ENCODE results near the gene WRAP53.

WRAP53 gene

DNA sequence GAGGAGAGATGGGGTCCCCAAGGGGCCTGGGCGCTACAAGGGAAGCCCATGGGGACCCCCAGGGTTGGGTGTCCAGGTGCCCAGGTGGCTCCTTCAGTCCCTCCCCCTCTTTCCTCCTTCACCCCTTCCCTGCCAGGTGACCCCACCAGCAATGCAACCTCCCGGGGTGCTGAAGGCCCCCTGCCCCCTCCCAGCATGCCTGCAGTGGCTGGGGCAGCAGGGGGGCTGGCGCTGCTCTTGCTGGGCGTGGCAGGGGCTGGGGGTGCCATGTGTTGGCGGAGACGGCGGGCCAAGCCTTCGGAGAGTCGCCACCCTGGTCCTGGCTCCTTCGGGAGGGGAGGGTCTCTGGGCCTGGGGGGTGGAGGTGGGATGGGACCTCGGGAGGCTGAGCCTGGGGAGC, 20.8 kb downstream of the WRAP53 start:
- no peak for DNase-seq (ENCODE audit: low read depth)

- DNase-seq (ENCODE audit: low read depth), result no peak
Observed at GRCh38 chr17:7710301-7710700, 22.0 kb downstream of the WRAP53 start.

- DNase-seq (ENCODE audit: low read depth), result no peak
Observed at GRCh38 chr17:7711051-7711755, 22.9 kb downstream of the WRAP53 start.

GRCh38 chr17:7712111-7712771, 24.0 kb downstream of the WRAP53 start:
- DNase-seq (ENCODE audit: low read depth), result no peak

DNA sequence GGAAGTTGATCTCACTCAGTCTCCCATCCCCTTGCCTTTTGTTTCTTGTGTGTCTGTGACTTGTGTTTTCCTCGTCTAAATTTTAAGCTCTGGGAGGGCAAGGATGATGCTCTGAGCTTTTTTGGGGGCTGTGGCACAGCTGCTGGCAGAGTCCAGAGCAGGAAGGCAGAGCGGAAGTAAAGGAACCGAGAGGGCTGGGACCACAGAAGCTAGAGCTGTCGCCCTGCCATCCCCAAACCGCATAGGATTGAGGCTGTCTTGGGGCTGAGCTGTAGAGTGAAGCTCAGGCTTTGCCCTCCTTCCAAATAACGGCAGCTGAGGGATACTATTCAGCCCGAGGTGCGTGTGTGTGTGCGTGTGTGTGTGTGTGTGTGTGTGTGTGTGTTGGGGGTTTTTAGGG, 25.5 kb downstream of the WRAP53 start:
- no peak for DNase-seq (ENCODE audit: low read depth)

GRCh38 chr17:7714721-7715594, 26.7 kb downstream of the WRAP53 start:
- DNase-seq (ENCODE audit: low read depth), result no peak

DNA sequence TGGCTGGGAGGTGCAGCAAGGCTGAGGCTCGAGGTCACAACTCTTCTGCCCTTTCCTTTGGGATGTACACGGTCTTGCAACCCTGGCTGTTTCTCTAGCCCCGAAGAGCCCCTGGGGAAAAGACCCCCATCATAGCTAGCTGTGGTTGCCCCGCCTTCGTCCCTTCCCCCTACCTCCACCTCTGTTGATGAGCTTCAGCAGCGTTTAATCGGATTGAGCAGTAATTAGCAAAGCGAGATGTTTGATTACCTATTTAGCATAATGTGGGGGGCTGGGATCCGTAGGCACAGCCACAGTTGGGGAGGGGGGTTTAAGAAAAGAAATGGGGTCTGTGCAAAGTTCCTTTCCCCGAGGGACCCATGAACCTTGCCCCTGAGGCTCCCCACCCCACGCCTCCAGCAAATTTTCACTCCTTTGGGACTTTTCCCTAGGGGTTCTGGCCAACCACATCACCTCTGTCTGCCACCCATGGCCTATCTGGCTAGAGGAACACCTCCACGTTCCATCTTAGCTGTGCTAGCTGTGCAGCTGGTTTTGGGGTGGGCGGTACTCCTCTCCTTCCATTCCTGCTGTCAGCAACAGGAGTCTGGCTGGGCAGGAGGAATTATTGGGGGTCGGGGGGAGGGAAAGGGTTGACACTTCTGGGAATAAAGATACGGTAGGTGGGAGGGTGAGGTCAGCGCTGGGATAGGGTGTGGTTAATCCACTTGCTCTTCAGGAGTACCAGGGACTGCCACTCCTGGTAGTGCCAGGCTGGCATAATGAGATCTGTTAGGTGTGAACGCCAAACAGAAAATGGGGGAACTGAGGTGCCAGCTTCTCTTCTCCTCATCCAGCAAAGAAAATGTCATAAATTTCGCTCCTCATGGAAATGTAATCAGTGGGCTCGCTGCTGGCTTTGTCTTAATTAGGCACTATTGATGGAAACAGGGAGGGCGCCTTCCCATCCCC, 27.9 kb downstream of the WRAP53 start:
- no peak for DNase-seq (ENCODE audit: low read depth)

GRCh38 chr17:7716901-7717755, 28.9 kb downstream of the WRAP53 start, which contains the start of gene DNAH2:
Gene DNAH2, plus strand, starts transcription at chr17:7717744. Its CDS starts 1,991 bp downstream, at chr17:7719735.
- no peak for DNase-seq (ENCODE audit: low read depth)

DNA sequence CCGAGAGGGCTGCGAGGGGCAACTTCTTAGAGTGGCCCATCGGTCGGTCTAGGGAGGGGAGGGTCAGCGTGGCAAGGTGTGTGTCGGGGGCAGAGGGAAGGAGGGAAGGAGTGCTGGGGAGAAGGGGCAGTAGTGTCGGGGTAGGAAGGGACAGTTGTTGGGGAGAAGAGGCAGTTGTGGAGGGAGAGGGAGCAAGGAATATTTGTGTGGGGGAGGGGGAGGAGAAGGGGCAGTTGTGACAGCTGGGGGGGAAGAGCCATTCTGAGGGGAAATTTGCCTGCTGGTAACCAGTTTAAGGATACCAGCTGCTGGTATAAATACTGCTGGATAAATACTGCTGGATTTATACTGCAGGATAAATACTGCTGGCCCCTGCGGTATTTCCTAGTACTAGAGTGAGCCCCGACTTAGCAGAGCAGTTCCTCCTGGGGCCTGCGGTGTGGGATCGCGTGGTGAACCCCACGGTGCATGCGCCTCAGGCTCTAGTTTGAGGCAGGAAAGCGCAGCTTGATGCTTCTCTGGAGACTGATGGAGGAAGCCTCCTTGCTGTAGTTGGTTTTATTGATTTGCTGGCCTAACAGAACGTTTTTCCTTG, 29.6 kb downstream of the WRAP53 start:
- no peak for DNase-seq (ENCODE audit: low read depth)

- DNase-seq (ENCODE audit: low read depth), result no peak
Observed at GRCh38 chr17:7719661-7720060, 31.4 kb downstream of the WRAP53 start.

- no peak for DNase-seq (ENCODE audit: low read depth)
Observed at GRCh38 chr17:7720125-7720524, 31.8 kb downstream of the WRAP53 start.

DNA sequence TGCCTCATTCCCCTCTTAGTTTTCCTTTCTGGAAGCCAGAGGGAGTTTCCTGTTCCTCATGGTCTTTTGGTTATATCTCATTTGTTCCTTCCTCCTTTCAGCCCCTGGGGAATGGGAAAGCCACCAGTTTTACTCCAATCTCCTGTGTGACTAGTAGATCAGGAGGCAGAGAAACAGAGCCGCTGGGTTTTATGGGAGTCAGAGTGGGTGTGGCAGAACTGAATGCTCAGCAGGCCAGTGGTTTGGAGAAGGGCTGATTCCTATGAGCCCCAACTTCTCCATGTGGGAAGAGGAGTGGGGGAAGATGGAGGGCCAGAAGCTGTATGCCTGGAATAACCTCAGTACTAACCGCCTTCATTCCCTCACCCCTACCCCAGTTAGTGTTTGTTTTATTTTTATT, 33.3 kb downstream of the WRAP53 start:
- DNase-seq (ENCODE audit: low read depth), result no peak

DNA sequence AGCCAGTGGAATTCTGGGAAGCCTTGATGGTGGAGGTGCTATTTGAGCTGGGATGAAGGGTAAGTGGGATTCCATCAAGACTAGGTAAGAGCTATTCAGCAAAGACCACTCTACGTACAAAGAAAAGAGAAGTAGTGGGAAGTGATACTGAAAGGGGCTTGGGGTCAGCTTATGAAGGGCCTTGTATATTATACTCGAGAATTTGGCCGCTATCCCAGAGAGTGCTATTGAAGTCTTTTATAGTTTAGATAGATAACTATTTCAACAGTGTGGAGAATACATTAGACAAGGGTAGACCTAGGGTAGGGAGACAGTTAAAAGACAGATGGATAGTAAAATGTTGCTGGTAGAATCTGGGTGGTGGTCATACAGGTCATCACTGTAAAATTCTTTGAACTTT, 39.6 kb downstream of the WRAP53 start:
- DNase-seq (ENCODE audit: low read depth), result no peak

DNA sequence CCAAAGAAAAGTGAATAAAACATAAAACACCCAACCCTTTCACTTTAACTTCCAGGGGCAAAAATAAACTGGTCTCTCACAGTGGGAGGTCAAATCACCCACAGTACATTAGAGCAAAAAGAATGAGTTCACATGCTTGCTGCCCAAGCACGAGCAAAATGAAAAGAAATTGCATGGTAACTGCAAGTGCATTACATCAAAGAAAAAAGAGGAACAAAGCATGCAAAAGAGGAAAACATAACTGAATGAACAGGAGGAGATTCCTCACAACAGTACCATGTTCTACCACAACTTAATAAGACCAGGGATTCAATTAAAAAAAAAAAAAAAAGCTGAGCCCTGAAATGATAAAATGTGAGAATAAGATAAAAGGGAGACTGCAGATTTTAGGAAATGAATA, 41.5 kb downstream of the WRAP53 start:
- no peak for DNase-seq (ENCODE audit: low read depth)

DNA sequence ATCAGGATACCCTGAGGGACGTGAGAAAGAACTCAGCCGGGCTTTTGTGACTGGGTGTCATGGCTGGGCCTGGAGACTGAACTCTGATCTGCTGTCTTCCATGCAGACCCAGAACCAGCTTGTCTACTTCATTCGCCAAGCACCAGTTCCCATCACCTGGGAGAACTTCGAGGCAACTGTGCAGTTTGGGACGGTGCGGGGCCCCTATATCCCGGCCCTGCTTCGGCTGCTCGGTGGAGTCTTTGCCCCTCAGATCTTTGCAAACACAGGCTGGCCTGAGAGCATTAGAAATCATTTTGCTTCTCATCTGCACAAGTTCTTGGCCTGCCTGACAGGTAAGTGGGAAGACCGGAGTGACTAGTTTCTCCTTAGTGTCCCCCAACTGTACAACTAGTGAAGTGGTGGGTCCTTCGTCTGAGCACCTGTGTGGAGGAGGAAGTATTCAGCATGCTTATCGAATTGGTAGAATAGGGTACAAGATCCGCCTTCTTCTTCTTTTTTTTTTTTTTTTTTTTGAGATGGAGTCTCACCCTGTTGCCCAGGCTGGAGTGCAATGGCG, 44.8 kb downstream of the WRAP53 start:
- no peak for DNase-seq (ENCODE audit: low read depth)

DNA sequence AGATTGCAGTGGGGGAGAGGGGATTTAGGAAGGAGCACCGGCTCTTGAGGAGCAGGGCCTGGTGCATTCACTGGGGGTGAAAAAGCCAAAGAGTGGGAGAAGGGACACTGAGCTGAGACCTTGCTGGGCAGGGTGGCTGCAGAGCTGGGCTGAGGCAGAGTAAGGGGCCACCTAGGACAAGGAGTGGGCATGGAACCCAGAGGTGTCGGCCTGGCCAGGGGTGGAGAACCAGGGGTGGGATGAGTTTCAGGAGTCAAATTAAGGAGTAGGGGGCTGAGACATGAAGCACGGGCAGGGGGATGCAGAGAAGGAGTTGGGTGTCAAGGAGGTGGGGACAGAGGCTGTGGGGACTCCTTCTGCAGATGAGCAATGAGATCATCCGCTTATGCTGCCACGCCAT, 49.3 kb downstream of the WRAP53 start:
- no peak for DNase-seq (ENCODE audit: low read depth)

DNA sequence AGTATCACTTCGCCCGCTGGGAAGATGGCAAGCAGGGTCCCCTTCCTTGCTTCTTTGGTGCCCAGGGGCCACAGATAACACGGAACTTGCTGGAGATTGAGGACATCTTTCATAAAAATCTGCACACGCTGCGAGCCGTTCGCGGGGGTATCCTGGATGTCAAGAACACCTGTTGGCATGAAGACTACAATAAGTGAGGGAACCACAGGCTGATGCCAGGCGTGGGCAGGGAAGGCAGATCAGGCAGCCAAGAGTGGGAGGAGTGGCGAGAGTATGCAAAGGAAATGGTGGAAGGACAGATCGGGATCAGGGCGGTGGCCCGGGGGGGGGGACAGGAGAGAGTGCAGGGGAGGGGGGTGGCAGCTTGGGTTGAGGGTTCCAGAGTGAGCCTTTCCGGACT, 51.5 kb downstream of the WRAP53 start:
- DNase-seq (ENCODE audit: low read depth), result no peak

- no peak for DNase-seq (ENCODE audit: low read depth)
Observed at GRCh38 chr17:7740481-7741001, 52.3 kb downstream of the WRAP53 start.

- no peak for DNase-seq (ENCODE audit: low read depth)
Observed at GRCh38 chr17:7742729-7743128, 54.5 kb downstream of the WRAP53 start.

DNA sequence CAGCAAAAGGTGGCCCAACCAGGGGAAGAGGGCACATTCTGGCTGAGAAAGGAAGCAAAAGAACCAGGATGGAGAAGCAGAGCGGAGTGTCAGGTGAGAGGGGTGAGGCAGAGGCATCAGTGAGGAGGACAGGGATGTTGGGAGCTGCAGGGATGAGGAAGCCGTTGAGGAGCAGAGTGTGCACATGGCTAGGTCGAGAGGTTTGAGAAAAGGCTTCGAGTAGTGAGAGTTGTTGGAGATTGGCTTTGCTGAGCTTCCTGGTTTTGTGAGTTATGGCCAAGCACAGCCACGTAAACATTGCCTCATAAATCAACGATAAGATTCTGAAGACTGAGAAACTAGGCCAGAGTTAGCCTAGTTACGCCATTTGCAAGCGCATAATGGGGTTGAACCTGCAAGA, 56.1 kb downstream of the WRAP53 start:
- no peak for DNase-seq (ENCODE audit: low read depth)

Data from stimulated activated CD8-positive, alpha-beta memory T cell treated with anti-CD3 and anti-CD28 coated beads, Interleukin-15, amount 100 ng/mL, for 1 hour (primary cell).